GM18520 (cell line): ENCODE data around the gene NETO2.
"Not testable (repeated sequence)": the region's sequence is repeated elsewhere in the genome, so short reads cannot be mapped to it uniquely, and the experiment has no call there.

Source experiments
- ATAC-seq: cut with Tn5 transposase; IDR thresholded peaks from one replicate; pipeline ENCODE4 v1.9.1; 2021; ENCODE audit not compliant: unreplicated experiment

The NETO2 gene, protein sequence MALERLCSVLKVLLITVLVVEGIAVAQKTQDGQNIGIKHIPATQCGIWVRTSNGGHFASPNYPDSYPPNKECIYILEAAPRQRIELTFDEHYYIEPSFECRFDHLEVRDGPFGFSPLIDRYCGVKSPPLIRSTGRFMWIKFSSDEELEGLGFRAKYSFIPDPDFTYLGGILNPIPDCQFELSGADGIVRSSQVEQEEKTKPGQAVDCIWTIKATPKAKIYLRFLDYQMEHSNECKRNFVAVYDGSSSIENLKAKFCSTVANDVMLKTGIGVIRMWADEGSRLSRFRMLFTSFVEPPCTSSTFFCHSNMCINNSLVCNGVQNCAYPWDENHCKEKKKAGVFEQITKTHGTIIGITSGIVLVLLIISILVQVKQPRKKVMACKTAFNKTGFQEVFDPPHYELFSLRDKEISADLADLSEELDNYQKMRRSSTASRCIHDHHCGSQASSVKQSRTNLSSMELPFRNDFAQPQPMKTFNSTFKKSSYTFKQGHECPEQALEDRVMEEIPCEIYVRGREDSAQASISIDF

DNA sequence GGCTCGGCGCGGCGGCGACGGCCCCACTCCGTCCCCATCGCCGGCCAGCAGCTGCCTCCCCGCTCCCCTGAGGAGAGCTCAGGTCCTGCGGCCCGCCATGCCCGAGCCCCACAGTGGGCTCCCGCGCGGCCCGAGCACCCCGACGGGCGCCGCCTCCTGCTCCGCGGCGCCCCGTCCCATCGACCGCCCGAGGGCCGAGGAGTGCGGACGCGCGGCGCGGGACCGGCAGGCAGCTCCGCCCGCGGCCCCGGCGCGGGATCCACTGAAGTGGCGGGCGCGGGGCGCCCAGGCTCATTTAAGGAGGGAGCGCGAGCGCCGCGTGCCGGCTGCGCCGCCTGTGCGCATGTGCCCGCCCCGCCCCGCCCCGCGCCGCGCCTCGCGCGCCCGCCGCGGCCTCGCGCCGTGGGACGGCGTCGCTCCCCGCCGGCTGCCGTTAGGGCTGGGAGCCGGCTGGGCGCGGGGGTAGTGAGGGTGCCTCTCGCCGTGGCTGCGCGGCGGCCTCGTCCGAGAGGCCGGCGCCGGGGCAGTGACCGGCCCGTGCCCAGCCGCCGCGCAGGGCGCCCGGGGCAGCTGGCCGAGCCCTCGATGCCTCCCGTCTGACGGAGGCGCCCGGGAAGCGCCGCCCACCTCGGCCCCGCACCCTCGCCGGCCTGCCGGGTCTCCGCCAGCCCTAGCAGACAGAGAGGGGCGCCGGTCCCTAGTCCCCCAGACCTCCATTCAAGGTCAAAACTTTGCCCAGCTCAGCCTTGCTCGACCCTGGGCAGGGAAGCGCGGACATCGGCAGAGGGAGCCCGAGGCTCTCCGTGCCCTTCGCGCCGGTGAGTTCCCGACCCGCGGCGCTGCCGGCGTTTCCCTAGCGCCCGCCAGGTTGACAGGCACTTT lies at the start of gene NETO2:
Gene NETO2 (minus strand): TSS at position 269 of the 882 bp plus-strand sequence. CDS start 333 bp downstream, outside the sequence.
- peak; percentile 34 for ATAC-seq

DNA sequence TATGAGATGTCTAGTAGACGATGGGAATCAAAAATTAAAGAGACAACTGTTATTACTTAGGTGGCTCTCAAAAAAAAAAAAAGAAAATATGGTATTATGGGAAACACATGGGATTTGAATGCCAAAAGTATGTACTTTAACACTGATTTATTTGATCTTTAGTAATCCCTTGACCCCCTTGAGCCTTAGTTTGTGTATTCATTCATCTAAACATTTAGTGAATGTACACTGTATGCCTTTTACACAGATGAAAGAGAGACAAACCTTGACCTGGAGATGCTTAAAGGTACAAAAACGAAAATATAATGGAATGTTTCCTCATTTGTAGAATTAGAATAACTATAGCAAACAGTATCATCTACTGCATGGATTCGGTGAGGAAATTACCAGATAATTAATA lies 38.6 kb upstream of the NETO2 start:
- no peak for ATAC-seq

DNA sequence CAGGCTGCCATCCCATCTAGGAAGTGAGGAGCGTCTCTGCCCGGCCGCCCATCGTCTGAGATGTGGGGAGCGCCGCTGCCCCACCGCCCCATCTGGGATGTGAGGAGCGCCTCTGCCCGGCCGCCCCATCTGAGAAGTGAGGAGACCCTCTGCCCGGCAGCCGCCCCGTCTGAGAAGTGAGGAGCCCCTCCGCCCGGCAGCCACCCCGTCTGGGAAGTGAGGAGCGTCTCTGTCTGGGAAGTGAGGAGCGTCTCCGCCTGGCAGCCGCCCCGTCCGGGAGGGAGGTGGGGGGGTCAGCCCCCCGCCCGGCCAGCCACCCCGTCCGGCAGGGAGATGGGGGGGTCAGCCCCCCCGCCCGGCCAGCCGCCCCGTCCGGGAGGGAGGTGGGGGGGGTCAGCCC lies 37.3 kb upstream of the NETO2 start:
- not testable (repeated sequence) for ATAC-seq

DNA sequence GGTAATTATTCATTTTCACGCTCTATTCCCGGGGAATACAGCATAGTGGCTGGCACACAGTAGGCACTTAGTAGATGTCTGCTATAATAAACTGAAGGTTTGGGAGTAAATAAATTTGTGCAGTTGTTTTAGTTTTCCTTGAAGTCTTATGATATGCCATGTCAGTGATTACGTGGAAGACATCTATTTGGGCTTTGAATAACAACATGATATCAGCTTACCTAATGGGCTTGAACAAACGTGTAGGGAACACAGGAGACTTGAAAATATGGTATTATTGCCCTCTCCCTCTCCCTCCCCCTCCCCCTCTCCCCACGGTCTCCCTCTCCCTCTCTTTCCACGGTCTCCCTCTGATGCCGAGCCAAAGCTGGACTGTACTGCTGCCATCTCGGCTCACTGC lies 36.3 kb upstream of the NETO2 start:
- ATAC-seq: no peak

DNA sequence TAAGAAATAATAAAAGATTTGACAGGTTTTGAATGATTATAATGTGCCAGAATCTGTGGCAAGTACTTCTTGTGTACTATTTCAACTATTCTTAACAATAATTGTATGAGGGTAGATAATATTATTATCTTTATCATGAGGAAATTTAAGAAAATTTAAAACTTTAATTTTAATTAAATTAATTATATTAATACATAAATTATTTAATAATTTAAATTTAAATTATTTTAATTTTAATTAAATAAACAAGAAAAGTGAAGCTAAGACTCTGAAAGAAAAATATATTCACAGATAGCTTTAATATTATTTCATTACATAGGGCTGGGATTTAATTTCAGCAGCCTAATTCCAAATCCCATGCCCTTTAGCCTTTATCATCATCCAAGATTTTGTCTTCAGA lies 31.4 kb upstream of the NETO2 start:
- no peak for ATAC-seq

DNA sequence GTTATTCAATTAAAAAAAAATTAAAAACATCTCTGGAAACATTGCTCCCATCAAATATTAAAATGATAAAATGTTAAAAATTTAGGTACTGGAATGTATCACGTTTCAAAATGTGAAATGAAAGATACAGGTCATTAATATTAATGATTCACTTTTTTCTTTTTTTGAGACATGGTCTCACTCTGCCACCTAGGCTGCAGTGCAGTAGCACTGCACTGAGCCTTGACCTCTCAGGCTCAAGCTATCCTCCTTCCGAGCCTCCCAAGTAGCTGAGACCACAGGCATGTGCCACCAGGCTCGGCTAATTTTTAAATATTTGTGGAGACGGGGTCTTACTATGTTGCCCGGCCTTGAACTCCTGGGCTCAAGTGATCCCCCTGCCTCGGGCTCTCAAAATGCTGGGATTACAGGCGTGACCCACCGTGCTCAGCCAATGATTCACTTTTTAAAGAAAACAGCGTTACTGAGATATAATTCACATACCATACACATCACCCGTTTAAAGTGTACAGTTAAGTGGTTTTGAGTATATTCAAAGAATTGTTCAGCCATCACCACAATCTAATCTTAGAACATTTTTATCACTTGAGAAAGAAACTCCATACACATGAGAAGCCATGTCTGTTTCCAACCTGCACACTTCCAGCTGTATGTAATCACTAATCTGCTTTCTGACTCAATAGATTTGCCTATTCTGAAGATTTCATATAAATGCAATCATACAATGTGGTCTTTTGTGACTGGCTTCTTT lies 19.1 kb upstream of the NETO2 start:
- no peak for ATAC-seq

DNA sequence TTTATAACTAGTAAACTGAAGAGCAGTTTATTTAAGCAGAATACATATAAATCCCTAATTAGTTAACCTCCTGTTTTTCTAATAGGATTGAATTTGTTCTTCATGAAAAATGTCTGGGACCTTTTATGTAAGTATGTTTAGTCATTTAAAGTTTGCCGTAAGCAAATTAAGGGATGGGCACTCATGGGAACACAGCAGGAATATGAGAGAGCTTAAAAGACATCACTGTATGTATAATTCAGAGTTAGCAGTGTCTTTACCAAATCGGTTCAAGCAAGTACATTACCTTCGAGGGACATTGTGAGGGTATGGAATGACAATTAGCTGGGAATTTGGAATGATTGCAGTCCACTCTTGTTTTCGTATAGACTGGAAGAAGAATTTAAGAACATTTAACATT lies 17.7 kb upstream of the NETO2 start:
- ATAC-seq: no peak

DNA sequence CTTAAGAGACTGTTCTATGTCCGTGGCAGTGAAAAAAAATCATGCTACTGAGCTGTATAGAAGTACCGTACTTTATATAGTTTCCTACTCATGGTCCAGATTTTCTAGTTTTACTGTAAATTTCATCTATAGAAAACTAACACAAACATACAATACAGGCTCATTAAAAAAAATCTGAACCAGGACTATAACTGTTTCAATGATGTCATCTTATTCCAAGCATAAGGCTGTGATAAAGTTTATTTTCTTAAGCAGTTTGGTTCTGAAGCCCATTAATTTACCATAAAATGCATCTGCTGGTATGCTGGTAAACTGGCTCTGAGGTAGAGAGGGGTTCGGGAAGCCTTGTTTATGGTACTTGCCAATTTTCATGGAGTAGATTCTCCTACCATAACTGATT lies 16.7 kb upstream of the NETO2 start:
- no peak for ATAC-seq

DNA sequence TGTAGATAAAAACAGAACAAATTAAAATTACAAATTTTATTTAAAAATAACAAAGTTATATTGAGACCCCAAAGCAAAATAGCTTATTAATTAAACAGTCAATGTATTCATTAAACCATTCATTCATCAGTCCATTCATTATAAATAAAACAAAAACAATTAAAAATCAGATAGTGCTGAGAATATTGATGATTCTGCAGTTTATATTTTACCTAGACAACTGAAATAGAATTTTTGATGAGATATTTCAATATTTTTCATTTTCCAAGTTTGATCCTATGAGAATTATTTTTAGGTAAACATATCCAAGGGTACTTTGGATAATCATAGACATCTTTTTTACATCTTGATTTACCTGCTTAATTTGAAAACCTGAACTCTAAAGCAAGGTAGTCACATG lies 15.2 kb upstream of the NETO2 start:
- no peak for ATAC-seq

DNA sequence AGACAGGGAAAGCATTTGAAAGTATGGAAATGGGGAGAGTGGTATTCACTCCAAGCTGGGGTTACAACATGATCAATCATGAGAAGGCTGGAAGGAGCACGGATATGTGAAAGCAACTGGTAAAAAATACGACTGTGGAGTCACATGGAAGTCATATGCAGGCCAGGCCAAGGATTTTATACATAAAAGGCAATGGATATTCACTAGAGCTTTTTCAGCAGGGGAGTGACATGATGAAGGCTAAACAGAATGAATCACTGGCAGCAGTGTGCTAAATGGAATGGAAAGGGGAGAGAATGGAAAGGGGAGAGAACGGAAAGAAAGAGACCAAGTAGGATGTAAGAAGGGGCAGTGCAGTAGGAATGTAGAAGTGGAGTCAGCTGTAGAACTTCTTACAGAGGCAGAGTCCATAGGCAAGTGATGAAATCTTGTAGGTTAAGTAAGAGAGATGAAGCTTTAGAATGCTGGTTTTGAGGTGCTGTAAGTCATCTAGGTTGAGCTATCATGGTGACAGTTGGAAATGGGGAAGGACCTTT lies 13.0 kb upstream of the NETO2 start:
- no peak for ATAC-seq

DNA sequence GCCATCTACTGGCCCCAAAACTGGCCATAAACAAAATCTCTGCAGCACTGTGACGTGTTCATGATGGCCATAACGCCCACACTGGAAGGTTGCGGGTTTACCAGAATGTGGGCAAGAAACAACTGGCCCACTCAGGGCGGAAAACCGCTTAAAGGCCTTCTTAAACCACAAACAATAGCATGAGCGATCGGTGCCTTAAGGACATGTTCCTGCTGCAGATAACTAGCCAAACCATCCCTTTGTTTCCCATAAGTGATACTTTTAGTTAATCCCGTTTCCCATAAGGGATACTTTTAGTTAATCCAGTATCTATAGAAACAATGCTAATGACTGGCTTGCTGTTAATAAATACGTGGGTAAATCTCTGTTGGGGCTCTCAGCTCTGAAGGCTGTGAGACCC lies 8.8 kb upstream of the NETO2 start:
- not testable (repeated sequence) for ATAC-seq

DNA sequence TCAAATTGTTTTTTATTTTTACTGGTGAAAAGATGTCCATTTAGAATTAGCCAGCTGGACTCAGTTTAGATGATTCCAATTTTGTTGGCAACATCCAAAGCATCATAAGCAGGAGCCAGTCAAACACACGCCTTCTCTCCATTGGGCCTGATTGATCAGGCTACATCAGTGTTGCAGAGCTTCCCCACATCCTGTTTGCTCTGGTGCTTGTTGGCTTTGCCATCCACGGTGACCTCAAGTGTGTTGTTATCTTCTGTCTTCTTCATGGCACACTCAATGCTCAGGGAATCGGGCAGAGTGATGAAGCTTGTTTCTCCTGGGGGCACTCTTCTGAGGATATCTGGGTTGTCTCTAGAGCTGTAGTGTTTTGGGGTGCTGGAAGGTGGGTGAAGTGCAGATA lies 6.3 kb upstream of the NETO2 start:
- no peak for ATAC-seq

DNA sequence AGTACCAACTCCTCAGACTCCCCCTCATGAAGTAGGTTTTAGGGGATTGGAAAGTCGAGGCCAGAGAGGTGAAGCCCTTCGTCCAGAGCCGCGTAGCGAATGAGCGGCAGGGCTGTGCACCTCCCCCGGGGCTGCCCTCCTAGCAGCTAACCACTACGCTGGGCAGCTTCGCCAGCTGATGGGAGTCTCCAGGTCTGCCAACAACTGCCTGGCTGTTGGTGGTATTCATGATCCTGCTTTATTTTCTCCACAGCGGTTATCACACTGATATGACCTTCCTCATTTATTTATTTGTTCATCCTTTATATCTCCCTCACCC lies 773 bp upstream of the NETO2 start:
- no peak for ATAC-seq

DNA sequence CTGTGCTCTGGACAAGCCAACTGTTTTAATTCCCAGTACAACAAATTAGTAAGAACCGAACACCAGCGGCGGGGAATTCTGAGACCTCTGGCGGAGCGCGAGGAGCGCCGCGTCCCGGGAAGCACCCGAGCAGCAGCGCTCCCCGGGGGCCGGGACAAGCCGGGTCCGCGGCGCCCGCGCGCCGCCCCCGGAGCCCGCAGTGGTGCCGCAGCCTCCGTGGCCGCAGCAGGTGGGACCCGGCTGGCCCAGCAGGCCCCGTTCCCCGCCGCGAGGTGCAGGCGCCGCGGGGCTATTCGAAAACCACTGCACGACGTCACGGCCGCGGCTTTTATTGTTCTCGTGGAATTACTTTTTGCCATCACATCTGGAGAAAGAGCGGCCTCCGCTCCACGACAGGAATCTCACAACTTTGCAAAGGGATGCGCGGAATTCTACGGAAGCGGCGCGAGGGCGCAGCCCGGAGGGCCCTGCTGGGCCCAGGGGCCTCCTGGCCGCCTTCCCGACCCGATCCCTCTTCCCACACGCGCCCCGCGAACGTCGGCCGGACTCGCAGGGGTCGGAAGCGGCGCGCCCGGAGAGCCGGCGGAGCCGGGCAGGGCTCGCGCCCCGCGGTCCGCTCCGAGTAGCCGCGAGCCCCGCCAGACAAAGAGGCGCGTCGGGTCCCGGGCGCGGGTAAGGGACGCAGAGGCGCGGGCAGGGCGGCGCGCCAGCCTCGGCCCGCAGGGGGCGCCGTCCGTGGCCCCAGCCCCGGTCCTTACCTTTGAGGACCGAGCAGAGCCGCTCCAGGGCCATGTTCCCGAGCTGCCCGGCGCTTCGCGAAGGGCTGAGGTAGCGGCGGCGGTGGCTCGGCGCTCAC lies 696 bp downstream of the NETO2 start:
- peak; percentile 51 for ATAC-seq

DNA sequence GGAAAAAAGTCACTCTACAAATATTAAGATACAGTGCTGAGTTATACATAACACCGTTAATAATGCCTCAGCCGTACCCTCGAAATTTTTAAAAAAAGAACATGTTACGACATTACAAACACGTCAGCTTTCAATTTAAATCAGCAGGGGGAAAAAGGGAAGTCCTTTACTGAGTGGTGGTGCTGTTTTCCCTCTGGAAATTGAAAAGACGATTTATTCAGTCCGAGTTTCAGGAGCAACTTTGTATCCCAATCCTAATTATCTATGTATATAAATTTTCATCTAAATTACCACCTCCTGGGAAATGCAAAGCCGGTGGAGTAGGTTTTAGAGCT lies 1.3 kb downstream of the NETO2 start:
- no peak for ATAC-seq

DNA sequence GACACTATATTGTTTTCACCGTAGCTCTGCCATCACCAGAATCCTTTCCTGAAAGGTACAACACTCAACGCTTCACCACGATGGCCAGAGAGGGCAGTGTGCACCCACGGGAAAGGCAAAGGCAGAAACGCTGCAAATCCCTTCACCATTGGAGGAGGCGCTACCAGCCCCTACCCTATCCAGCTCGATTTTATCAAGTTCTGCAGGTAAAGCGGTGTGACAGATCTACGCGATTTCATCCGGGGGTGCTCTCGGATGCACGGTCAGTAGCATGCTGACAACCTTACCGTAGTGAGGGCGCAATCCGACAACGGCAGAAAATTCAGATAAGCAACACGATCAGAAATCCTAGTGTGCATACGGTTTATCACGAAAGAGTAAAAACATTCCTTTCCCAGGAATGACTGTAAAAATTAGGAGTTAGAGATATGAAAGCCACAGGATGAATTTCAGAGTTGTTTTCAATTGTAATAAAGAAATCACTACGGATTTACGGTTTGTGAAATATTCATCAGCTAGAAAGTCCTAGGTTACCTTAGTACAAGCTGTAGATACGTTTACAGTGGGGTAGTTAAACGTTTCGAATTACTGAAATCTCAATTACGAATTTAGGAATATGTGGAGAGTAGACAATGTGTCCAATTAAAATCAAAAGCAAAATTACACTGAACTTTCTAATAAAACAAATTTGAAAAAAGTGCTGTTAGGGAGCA lies 1.8 kb downstream of the NETO2 start:
- peak; percentile 39 for ATAC-seq

DNA sequence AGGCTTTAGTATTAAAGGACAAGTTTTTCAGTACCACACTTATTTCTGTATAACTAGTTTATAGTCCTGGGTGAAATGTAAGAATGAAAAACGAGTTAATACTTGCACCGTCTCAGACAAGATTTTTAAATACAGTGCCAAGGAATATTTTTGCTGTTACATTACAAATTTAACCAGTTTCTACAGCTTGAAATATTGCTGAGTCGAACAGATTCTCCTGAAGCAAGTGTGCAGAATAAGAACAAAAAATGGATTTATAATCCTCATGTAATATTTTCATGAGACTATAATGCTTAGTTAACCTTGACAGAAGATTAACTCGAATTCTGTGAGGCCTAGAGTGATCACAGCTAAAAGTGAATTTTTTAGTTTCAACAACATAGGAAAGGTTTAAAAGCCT lies 3.1 kb downstream of the NETO2 start:
- no peak for ATAC-seq

DNA sequence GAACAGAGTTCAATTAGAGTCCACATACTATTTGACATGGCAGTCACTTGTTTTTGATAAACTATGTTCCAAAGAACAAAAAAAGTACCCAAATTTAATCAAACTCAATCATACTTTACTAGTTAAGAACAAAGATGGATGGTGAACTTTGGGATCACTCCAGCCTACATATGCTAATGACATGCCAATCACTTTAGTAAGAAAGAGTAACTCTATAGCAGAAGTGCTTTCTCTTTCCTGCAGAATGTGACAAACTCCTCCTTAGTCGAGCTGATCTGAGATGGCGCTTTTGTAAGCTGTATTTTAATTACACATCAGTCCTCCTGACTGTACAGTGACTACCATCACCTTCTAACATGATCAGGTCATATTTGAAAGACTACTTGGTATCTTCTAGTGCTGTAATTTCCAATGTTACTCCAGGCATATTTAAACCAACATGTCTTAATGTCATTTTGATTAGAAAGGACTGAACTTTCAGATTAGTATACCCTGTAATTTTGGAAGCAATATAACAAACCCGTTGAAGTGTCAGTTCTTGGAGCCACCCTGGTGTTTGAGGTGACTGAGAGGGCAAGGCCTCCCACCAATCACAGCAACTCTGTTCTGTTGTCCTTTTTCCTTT lies 4.1 kb downstream of the NETO2 start:
- no peak for ATAC-seq

DNA sequence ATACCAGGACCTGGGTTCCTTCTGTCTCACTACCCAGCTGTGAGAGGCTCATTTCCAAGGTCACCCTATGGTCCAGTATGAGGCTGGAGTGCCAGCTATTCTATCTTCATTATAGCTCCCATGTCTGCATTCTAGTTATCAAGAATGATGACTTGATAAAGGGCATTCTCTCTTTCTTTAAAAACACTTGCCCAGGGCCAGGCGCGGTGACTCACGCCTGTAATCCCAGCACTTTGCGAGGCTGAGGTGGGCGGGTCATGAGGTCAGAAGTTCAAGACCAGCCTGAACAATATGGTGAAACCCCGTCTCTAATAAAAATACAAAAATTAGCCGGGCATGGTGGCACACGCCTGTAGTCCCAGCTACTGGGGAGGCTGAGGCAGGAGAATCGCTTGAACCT lies 5.8 kb downstream of the NETO2 start:
- ATAC-seq: not testable (repeated sequence)
